Gastroesophageal sphincter (tissue), 3 donors: ENCODE measurements around the gene CSF2RB.

Source experiments
- CTCF ChIP-seq, 4 experiments: fragments of 200-600 bp in 2 of 4; fragments of 450-650 bp in 2 of 4; sonication (generic) in 1 of 4; IDR thresholded peaks; one replicate each; pipeline ENCODE4 v1.5.1; 2017 to 2019; ENCODE audit warnings: antibody characterized with exemption in 4 of 4, mild to moderate bottlenecking in 2 of 4, moderate library complexity in 2 of 4
- EP300 ChIP-seq: sonication (generic); formaldehyde crosslinking; IDR thresholded peaks from one replicate; pipeline ENCODE4 v1.6.1; 2017; ENCODE audit warnings: antibody characterized with exemption, mild to moderate bottlenecking
- POLR2AphosphoS5 ChIP-seq: sonication (generic); formaldehyde crosslinking; IDR thresholded peaks from one replicate; pipeline ENCODE4 v1.6.1; 2017; ENCODE audit warnings: antibody characterized with exemption

DNA sequence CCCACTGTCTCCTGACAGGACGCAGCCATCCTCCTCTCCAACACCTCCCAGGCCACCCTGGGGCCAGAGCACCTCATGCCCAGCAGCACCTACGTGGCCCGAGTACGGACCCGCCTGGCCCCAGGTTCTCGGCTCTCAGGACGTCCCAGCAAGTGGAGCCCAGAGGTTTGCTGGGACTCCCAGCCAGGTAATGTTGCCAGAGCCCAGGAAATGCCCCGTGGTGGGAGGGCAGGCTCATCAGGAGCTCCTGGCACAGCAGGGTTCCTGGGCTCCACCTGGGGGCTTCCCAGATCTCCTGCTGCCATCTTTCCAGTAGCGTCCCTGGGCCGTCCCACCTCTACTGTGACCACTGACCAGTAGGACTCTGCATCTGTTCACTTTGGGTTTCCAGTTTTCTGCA, 16.2 kb downstream of the CSF2RB start:
- TF ChIP-seq EP300, result no peak
- TF ChIP-seq CTCF (IDR thresholded peaks at IDR 0.05), result no peak
- no peak for TF ChIP-seq POLR2AphosphoS5
